HG03342 (cell line): ENCODE results near the gene VWA3B.
"Not testable (repeated sequence)": the region's sequence is repeated elsewhere in the genome, so short reads cannot be mapped to it uniquely, and the experiment has no call there.

Experiments
- ATAC-seq: cut with Tn5 transposase; IDR thresholded peaks from one replicate; pipeline ENCODE4 v1.9.1; 2021; ENCODE audit warnings: mild to moderate bottlenecking, moderate library complexity; ENCODE audit not compliant: unreplicated experiment

VWA3B gene

DNA sequence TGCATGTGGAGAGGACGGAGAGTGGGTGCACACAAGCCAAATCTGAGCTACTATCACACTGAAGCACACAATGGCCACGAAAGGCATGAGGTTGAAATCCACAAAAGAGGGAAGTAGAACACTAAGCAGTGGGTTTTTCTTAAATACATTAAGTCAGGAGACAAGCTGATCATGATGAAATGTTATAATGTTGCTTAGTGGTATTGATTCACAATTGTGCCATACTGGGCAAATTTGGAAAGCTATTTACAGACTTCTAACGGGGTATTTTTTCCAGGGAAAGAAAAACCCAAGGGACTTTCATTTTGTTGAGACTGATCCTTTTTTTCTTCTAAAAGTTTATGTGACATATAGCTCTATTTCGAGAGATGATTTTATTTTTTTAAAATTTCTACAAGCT is 158.5 kb downstream of the VWA3B start:
- no peak for ATAC-seq

- no peak for ATAC-seq
Measured at GRCh38 chr2:98247383-98247782, 160.4 kb downstream of the VWA3B start.

GRCh38 chr2:98252038-98252773 is 165.2 kb downstream of the VWA3B start:
- ATAC-seq: no peak

DNA sequence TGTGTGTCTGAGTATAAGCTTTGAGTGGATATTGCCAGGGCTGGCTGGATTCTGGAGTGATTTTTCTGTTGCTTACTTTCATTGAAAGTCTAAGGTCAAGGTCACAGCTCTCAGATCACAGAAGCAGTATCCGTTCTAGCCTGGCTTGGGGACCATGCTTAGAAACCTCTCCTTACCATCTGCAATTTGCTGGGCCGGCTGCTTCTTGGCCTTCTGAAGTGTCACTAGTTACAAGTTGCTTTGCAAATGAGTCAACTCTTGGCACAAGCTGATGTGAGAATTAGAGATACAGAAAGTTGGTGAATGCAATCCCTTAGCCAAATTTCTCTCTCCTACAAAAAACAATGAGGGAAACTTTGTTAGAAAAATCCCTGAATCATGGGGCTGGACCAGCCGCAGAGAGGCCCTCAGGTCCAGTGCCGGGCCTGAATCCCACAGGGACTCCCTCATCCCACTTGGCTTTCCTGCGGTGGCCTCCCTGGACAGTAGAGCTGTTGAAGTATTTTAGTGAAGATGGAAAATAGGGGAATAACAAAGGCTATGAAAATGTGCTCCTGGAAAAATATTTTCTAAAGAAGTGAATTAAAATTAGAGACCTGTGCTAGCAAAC is 166.6 kb downstream of the VWA3B start:
- ATAC-seq: no peak

DNA sequence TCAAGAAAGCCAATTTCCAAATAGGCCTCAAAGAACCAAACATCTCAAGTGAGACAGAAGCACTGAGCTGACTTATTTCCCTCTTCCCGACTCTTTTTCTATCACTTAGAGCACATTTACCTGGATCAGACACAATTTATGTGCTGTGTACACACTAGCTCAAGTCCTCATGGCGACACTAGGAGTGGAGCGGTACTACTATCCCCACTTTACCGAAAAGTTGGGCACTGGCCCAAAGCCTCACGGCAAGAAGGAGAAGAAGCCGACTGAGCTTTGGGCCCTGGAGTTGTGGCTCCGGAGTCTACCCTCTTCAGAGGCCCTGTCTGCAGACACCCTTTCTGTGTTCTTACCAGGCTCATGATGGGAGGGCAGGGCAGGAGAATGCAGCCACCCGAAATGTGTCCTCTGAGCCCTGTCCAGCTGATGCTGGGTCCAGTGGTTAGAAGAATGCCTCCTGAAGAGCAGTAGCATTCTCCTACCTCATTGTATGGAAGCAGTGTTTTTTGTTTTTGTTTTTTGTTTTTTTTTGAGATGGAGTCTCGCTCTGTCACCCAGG is 167.6 kb downstream of the VWA3B start:
- ATAC-seq: no peak

GRCh38 chr2:98258906-98259305 is 171.9 kb downstream of the VWA3B start:
- ATAC-seq: no peak

DNA sequence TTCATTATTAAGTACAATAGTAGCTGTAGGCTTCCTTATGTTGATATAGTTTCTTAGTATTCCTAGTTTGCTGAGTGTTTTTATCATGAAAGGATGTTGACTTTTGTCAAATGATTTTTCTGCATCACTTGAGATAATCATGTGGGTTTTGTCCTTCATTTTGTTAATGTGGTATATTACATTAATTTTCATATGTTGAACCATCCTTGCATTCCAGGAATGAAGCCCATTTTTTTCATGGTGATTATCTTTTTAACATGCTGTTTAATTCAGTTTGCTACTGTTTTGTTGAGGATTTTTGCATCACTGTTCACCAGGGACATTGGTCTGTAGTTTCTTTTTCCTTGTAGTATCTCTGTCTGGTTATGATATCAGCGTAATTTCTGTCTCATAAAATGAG is 176.4 kb downstream of the VWA3B start:
- ATAC-seq: no peak

- ATAC-seq: not testable (repeated sequence)
Measured at GRCh38 chr2:98268225-98268624, 181.3 kb downstream of the VWA3B start.

- ATAC-seq: no peak
Measured at GRCh38 chr2:98269274-98269673, 182.3 kb downstream of the VWA3B start.

GRCh38 chr2:98269830-98270229 is 182.9 kb downstream of the VWA3B start:
- ATAC-seq: no peak

GRCh38 chr2:98277162-98277859 is 190.3 kb downstream of the VWA3B start:
- ATAC-seq: no peak

- ATAC-seq: no peak
Measured at GRCh38 chr2:98278074-98278473, 191.1 kb downstream of the VWA3B start.

DNA sequence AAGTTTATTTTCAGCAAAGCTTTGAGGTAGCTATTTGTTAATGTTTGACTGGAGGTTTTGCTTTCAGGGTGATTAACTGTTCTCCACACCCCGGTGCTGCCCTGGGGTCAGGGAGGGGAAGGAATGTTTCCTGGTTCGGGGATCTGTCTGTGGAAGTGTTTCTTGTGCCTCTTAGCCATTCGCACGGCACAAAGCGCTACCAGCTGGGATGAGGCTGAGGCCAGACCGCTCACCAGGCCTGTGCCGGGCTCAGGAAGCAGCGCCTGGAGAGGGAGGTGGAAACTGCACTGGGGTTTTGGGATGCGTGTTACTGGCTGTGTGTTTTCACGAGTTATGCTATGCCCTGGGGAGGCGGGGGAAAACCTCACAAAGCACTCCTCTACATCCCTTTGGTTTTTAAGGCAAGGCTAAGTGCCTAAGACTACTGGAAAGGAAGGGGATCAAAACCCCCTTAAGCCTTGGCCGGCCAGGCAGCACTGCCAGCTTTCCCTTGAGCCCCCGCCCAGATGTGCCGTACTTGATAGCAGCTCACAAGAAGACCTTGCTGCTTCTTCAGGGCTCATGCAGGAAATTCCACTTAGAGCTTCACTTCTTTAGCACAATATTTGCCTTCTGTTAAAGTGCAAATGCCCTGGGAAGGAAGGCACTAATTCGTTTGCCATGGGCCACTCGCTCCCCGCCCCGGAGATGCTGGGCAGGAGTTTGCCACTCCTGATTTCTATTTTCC is 193.6 kb downstream of the VWA3B start:
- peak; percentile 67 for ATAC-seq

GRCh38 chr2:98281607-98282006 is 194.6 kb downstream of the VWA3B start:
- ATAC-seq: no peak

GRCh38 chr2:98282109-98282508 is 195.1 kb downstream of the VWA3B start:
- ATAC-seq: no peak

DNA sequence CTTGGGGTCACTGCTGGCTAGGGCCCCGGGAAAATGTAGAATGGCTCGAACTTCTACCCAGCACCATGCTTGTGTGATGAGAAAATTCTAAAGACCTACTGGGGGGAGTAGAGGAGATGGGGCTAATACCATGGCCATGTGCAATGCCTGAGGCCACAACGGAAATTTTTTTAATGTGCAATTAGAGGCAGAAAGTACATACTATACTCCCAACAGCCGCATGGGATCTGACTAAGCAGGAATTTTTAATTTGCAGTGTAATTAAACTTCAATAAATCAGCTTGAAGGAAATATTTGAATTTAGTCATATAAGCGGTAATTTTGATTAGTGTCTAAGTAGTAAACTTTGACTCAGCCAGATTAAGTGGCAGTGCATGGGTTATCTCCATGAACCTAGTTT is 206.1 kb downstream of the VWA3B start:
- ATAC-seq: no peak

DNA sequence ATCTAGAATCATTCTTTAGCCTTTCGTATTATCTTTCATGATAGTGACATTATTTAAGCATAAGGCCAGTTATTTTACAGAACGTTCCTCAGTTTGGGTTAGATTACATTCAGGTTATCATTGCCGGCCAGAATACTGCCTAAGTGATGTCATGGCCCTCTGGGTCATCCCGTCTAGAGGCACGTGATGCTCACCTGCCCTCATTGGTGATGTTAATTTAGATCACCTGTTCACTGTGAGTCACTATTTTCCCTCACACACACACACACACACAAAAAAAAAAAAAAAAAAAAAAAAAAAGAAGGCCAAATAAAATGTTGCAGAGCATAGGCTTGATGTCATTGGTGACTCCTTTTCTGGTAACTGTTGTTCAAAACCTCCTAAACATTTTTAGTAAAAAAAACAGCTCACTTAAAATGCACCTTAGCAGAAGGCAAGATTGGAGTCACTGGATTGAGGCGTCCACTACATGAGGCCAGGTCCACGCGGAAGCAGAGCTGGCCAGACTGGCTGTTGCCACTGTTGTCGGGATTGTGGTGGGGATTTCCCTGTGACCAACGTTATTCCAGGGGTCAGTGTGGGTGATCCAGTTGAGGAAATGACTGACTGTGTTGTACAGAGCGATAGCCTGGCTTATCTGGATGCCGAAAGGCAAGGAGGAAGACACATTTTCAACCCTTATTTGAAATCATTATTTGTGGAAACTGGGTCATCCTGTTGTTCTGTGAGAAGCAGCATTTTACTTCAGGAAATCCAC is 207.1 kb downstream of the VWA3B start:
- ATAC-seq: no peak

GRCh38 chr2:98294711-98295110 is 207.7 kb downstream of the VWA3B start:
- ATAC-seq: no peak

GRCh38 chr2:98295275-98295674 is 208.3 kb downstream of the VWA3B start:
- ATAC-seq: no peak

DNA sequence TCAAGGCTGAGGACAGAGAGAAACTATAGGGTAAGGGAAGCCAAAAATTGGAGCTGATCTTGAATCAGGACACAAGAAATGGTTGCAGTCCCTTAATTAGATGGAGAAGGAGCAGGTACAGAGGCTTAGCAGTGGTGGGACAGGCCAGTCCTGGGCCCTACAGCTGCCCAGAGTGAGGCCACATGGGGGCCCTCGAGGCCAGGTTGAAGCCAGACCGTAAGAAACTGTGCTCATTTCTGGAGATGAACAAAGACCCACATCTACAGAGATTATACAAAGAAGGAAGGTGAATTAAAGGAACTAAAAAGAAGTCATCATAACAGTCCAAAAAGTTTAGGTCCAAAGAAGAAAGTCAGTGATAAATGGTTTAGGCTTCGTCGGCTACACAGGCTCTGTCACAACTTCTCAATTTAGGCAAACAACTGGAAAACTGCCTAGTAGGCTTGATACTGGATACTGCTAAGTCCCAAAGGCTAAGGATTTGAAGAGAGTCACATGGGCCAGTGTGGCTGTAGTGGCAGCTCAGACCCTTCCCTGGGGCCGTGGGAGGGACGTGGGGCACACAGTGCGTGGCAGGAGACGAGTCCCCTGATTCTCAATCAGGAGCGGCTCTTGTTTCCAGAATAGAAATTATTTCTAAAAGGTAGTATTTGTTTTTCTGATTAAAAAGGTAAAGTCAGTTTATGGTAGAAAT is 208.9 kb downstream of the VWA3B start:
- ATAC-seq: no peak
